HUES64 (cell line): ENCODE measurements around the gene TNFRSF14.
A peak's percentile ranks its signal among the peaks of the same experiment; 100 is the strongest.

Experiments
- H3K27ac ChIP-seq: 2 replicates; pipeline ENCODE4 v1.7.0; 2013; ENCODE audit warnings: low read depth, low read length, inconsistent platforms
- H3K27me3 ChIP-seq: 2 replicates; pipeline ENCODE4 v1.6.1; 2013; ENCODE audit warnings: mild to moderate bottlenecking, low read length; ENCODE audit not compliant: insufficient read depth
- H3K36me3 ChIP-seq: 2 replicates; pipeline ENCODE4 v1.6.1; 2013; ENCODE audit warnings: mild to moderate bottlenecking, low read length; ENCODE audit not compliant: insufficient read depth
- H3K4me1 ChIP-seq: 2 replicates; pipeline ENCODE4 v1.6.1; 2013; ENCODE audit warnings: mild to moderate bottlenecking, low read length, moderate library complexity; ENCODE audit not compliant: insufficient read depth
- H3K4me3 ChIP-seq: 2 replicates; pipeline ENCODE4 v1.5.1; 2013; ENCODE audit warnings: mild to moderate bottlenecking, low read length, moderate library complexity
- H3K9ac ChIP-seq: 2 replicates; pipeline ENCODE4 v1.6.1; 2013; ENCODE audit warnings: mild to moderate bottlenecking, low read depth, low read length
- H3K9me3 ChIP-seq: 2 replicates; pipeline ENCODE4 v1.6.1; 2013; ENCODE audit warnings: low read depth, low read length; ENCODE audit not compliant: insufficient read depth
- WGBS: fragments of 150-250, 120-280 bp; methylation state at CpG from one replicate; pipeline ENCODE4 v1.1.7; 2013; ENCODE audit warnings: missing lambda C conversion rate; 5-methylcytosine and 5-hydroxymethylcytosine counted together

Gene TNFRSF14

GRCh38 chr1:2523891-2524609, 32.1 kb upstream of the TNFRSF14 start:
- H3K9ac ChIP-seq: no peak overlapping the region
- no peaks in the 10 kb centered on the region for H3K9me3 ChIP-seq
- H3K4me3 ChIP-seq: no peak overlapping the region
- 0 out of 2 replicates have a peak, but pooled peaks cover 10% of the 10 kb centered on the region for H3K4me1 ChIP-seq
- H3K36me3 ChIP-seq: peaks cover 23% of the 10 kb centered on the region
- peaks cover 25% of the 10 kb centered on the region for H3K27me3 ChIP-seq
- H3K27ac ChIP-seq: no peak overlapping the region
- WGBS: 88% methylated on average over 10 of the region's 10 CpGs

- peak overlapping the region; percentile 84 for H3K9ac ChIP-seq
- H3K27ac ChIP-seq: no peak overlapping the region
- peaks cover 39% of the 10 kb centered on the region for H3K27me3 ChIP-seq
- 0 out of 2 replicates have a peak, but pooled peaks cover 10% of the 10 kb centered on the region for H3K4me1 ChIP-seq
- H3K4me3 ChIP-seq: peak overlapping the region; percentile 97
- H3K9me3 ChIP-seq: no peaks in the 10 kb centered on the region
- peaks cover 10% of the 10 kb centered on the region for H3K36me3 ChIP-seq
- 6% methylated on average over 20 of the region's 20 CpGs for WGBS
Measured at GRCh38 chr1:2525572-2525919, 30.6 kb upstream of the TNFRSF14 start.

- Histone ChIP-seq H3K27me3 (peaks cover 46% of the 10 kb centered on the region), H3K9ac (peak within 1 kb of the TSS; percentile 84), H3K9me3 (no peaks in the 10 kb centered on the region), H3K27ac (peak within 1 kb of the TSS; percentile 80; the same call in 1 of the 2 replicates), H3K4me3 (peak within 1 kb of the TSS; percentile 97), H3K4me1 (0 out of 2 replicates have a peak, but pooled peaks cover 10% of the 10 kb centered on the region), H3K36me3 (peaks cover 4% of the 10 kb centered on the region; the same call in 1 of the 2 replicates)
- under 1% methylated on average over 107 of the region's 107 CpGs for WGBS
Measured at GRCh38 chr1:2525920-2526823, 30.0 kb upstream of the TNFRSF14 start, which contains the start of gene PANK4. PANK4 (minus strand) TSS chr1:2526596; CDS start chr1:2526587, 9 bp downstream.

- Histone ChIP-seq H3K9me3 (no peaks in the 10 kb centered on the region), H3K27me3 (peaks cover 54% of the 10 kb centered on the region), H3K4me3 (peak overlapping the region; percentile 97), H3K9ac (no peak overlapping the region), H3K4me1 (0 out of 2 replicates have a peak, but pooled peaks cover 10% of the 10 kb centered on the region), H3K27ac (no peak overlapping the region), H3K36me3 (no peaks in the 10 kb centered on the region)
- 31% methylated on average over 20 of the region's 20 CpGs for WGBS
Measured at GRCh38 chr1:2526824-2527555, 29.2 kb upstream of the TNFRSF14 start.

GRCh38 chr1:2527556-2527860, 28.7 kb upstream of the TNFRSF14 start:
- Histone ChIP-seq H3K27ac (no peak overlapping the region), H3K4me3 (no peak overlapping the region), H3K36me3 (no peaks in the 10 kb centered on the region), H3K9me3 (no peaks in the 10 kb centered on the region), H3K4me1 (0 out of 2 replicates have a peak, but pooled peaks cover 10% of the 10 kb centered on the region), H3K27me3 (peaks cover 59% of the 10 kb centered on the region), H3K9ac (no peak overlapping the region)
- 91% methylated on average over 4 of the region's 4 CpGs for WGBS

- H3K27ac ChIP-seq: no peak overlapping the region
- peaks cover 63% of the 10 kb centered on the region for H3K27me3 ChIP-seq
- WGBS: 84% methylated on average over 12 of the region's 12 CpGs
- H3K4me3 ChIP-seq: no peak overlapping the region
- no peak overlapping the region for H3K9ac ChIP-seq
- H3K36me3 ChIP-seq: no peaks in the 10 kb centered on the region
- H3K9me3 ChIP-seq: no peaks in the 10 kb centered on the region
- H3K4me1 ChIP-seq: 0 out of 2 replicates have a peak, but pooled peaks cover 10% of the 10 kb centered on the region
Measured at GRCh38 chr1:2528016-2528415, 28.2 kb upstream of the TNFRSF14 start.

- Histone ChIP-seq H3K4me1 (0 out of 2 replicates have a peak, but pooled peaks cover 10% of the 10 kb centered on the region), H3K36me3 (no peaks in the 10 kb centered on the region), H3K4me3 (0 out of 2 replicates have a peak overlapping the region, but pooled peaks have one; percentile 13), H3K9ac (no peak overlapping the region), H3K27me3 (peaks cover 69% of the 10 kb centered on the region), H3K9me3 (no peaks in the 10 kb centered on the region), H3K27ac (no peak overlapping the region)
- 40% methylated on average over 10 of the region's 10 CpGs for WGBS
Measured at GRCh38 chr1:2528611-2528965, 27.6 kb upstream of the TNFRSF14 start.

GRCh38 chr1:2528966-2529783, 27.0 kb upstream of the TNFRSF14 start:
- Histone ChIP-seq H3K4me3 (peak overlapping the region; percentile 46), H3K36me3 (no peaks in the 10 kb centered on the region), H3K9ac (no peak overlapping the region), H3K27me3 (peaks cover 75% of the 10 kb centered on the region), H3K9me3 (no peaks in the 10 kb centered on the region), H3K4me1 (0 out of 2 replicates have a peak, but pooled peaks cover 7% of the 10 kb centered on the region), H3K27ac (no peak overlapping the region)
- 2% methylated on average over 84 of the region's 84 CpGs for WGBS

- peaks cover 14% of the 10 kb centered on the region for H3K4me1 ChIP-seq
- WGBS: 2% methylated on average over 91 of the region's 91 CpGs
- no peak within 1 kb of the TSS for H3K27ac ChIP-seq
Measured at GRCh38 chr1:2529784-2530512, 26.2 kb upstream of the TNFRSF14 start, which contains the start of gene HES5. HES5 (minus strand) TSS chr1:2530263; CDS start chr1:2530164, 99 bp downstream.

More at GRCh38 chr1:2529784-2530512, 26.2 kb upstream of the TNFRSF14 start, which contains the start of gene HES5:
- Histone ChIP-seq H3K9me3 (no peaks in the 10 kb centered on the region), H3K27me3 (peaks cover 83% of the 10 kb centered on the region), H3K36me3 (no peaks in the 10 kb centered on the region), H3K9ac (no peak within 1 kb of the TSS), H3K4me3 (peak within 1 kb of the TSS; percentile 46)
